Epithelial cell of proximal tubule (primary cell): ENCODE measurements around the gene UBE2F. TPM values are rescaled to one million over a fixed set of nuclear protein-coding genes. Genes with fewer than 3 reads are reported as not detected.

ENCODE experiments used
- DNase-seq: peaks from one replicate; pipeline ENCODE4 v3.0.0-alpha.2; 2011; ENCODE audit warnings: low read depth
- H3K4me3 ChIP-seq: 2 replicates; pipeline ENCODE4 v1.5.1; 2011; ENCODE audit warnings: low read depth, mild to moderate bottlenecking, low read length
- CTCF ChIP-seq: conservative IDR thresholded peaks from 2 replicates; pipeline ENCODE4 v1.5.1; 2012; ENCODE audit warnings: low read depth, mild to moderate bottlenecking, low read length
- total RNA-seq: library from RNA; depleted of rRNA; stranded (reverse); fragments of >200 nt; gene quantifications from 2 replicates; pipeline ENCODE4 v1.2.3, GENCODE V29; 2015

Gene UBE2F
- total RNA-seq, 1 donor from 2014 or later = 54.8 TPM

DNA sequence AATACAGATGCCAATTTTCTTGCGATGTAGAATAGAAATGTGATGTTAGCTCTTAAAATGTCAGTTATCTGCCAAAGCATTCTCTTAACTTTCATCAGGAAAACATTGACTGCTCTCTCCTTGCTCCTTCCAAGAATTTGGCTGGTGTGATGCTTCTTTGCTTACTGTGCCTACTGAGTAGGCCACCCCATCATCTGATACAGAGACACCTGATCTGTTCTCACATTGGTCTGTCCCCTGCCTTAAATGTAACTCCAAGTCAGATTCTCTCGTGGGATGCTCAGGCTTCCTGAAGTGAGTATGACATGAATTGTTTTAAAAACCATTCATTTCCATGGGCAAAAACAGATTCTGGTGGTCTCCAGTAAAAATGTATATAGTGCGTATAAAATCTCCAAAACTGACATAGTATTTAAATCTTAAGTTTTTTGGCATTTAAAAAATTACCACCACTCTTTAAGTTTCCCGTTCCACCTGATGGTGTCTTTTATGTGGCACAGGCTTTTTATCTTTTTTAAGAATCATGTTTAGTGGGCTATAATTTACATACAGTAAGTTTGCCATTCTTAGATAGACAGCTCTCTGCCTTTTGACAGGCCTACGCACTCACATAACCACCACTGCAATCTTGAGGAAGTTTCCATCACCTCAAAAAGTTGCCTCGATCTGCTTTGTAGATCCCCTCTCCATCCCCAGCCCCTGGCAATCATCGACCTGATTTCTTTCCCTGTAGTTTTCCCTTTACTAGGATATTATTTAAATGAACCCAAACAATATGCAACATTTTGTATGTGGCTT lies 36.6 kb downstream of the UBE2F start:
- no peak overlapping the region for H3K4me3 ChIP-seq
- no peak for TF ChIP-seq CTCF
- DNase-seq = no peak

DNA sequence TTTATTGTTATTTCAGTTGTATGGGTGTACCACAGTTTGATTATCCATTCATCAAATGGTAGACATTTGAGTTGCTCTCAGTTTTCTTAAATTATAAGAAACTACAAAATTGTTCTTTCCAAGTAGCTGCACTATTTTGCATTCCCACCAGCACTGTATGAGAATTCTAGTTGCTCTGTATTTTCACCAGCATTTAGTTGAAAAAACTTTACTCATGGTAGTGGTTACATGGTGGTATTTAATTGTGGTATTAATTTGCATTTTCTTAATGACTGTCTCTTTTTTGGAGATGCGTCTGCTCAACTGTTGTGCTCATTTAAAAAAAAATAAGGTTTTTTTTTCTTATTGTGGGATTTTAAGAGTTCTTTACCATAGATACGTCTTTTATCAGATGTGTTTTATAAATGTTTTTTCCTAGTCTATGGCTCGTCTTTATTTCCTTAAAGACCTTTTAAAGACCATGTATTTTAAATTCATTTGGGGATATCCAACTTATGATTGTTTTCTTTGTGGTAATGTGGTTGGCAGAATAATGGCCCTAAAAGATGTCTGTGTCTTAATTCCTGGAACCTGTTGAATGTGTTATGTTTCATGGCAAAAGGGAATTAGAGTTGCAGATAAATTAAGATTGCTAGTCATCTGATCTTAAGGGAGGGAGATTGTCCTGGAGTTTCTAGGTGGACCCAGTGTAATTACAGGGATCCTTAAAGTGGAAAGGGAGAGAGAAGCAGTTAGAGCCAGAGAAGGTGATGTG lies 37.4 kb downstream of the UBE2F start:
- no peak for DNase-seq
- no peak overlapping the region for H3K4me3 ChIP-seq
- no peak for TF ChIP-seq CTCF

GRCh38 chr2:238005528-238005927 lies 38.7 kb downstream of the UBE2F start:
- no peak overlapping the region for H3K4me3 ChIP-seq
- TF ChIP-seq CTCF = no peak
- DNase-seq = no peak

DNA sequence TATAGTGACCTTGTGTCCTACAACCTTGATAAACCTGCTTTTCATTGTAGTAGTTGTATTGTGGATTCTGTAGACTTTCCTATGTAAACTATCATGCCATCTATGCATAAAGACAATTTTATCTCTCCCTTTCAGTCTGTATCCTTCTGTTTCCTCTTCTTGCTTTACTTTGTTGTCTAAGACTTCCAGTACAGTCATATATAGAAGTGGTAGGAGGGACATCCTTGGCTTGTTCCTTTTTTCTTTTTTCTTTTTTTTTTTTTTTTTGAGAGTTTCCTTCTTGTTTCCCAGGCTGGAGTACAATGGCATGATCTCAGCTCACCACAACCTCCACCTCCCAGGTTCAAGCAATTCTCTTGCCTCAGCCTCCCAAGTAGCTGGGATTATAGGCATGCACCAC lies 39.7 kb downstream of the UBE2F start:
- DNase-seq = no peak
- no peak overlapping the region for H3K4me3 ChIP-seq
- no peak for TF ChIP-seq CTCF

DNA sequence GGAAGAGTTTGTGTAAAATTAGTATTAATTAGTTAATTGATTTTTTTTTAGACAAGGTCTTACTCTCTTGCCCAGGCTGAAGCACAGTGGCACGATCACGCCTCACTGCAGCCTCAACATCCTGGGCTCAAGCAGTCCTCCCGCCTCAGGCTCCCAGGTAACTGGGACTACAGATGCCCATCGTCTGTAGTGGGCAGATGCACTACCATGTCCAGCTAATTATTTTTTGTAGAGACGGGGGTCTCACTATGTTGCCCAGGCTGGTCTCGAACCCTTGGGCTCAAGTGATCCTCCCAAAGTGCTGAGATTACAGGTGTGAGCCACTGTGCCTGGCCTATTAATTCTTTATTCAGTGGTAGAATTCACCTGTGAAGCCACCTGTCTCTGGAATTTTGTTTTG lies 41.1 kb downstream of the UBE2F start:
- H3K4me3 ChIP-seq = no peak overlapping the region
- no peak for TF ChIP-seq CTCF

DNA sequence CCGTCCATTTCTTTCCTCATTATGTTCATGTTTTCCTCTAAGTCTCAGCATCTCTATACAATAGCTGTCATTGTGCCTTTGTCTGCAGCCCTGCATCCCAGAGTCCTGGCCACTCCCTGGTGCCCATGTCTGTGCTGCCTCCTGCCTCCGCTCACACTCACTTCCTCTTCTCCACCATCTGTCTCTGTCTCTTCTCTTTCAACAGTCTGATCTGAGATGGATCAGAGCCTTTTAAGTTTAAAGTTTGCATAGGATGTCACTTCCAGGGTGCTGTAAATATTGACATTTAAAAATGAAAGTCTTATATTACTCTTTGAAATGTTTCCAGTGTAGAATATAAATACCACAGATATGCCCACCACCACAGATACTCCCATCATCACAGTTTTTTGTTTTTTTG lies 42.7 kb downstream of the UBE2F start:
- H3K4me3 ChIP-seq = no peak overlapping the region
- DNase-seq = no peak
- no peak for TF ChIP-seq CTCF

More for the DNA sequence above, 41.1 kb downstream of the UBE2F start:
- DNase-seq = no peak
